HepG2 (cell line): ENCODE data around the gene FAM174B. TPM values are rescaled to one million over a fixed set of nuclear protein-coding genes. Genes with fewer than 3 reads are reported as not detected.

Experiments
- ARID3A ChIP-seq: IDR thresholded peaks from 2 replicates; pipeline ENCODE4 v1.6.1; 2012; ENCODE audit warnings: low read depth, low read length, improper control_type of control experiment
- CBX5 ChIP-seq: sonication (generic); formaldehyde crosslinking; IDR thresholded peaks from 2 replicates; pipeline ENCODE4 v1.4.0; 2020; ENCODE audit warnings: missing genetic modification reagents, borderline replicate concordance
- LBX2 ChIP-seq: sonication (generic); formaldehyde crosslinking; IDR thresholded peaks from 2 replicates; pipeline ENCODE4 v1.5.0; 2020; ENCODE audit warnings: missing genetic modification reagents, mild to moderate bottlenecking, borderline replicate concordance
- MLLT10 ChIP-seq: sonication (generic); formaldehyde crosslinking; IDR thresholded peaks from 2 replicates; pipeline ENCODE4 v1.4.0; 2020; ENCODE audit warnings: missing genetic modification reagents
- NAIF1 ChIP-seq: sonication (generic); formaldehyde crosslinking; IDR thresholded peaks from 2 replicates; pipeline ENCODE4 v1.5.0; 2020; ENCODE audit warnings: mild to moderate bottlenecking, missing genetic modification reagents, borderline replicate concordance
- NCOR1 ChIP-seq: fragments of 200-600 bp; sonication (generic); IDR thresholded peaks from 2 replicates; pipeline ENCODE4 v1.7.0; 2017; ENCODE audit warnings: antibody characterized with exemption, low read length, borderline replicate concordance
- PAWR ChIP-seq: sonication (generic); formaldehyde crosslinking; IDR thresholded peaks from 2 replicates; pipeline ENCODE4 v1.4.0; 2020; ENCODE audit warnings: missing genetic modification reagents, mild to moderate bottlenecking, borderline replicate concordance
- POLR2AphosphoS5 ChIP-seq: IDR thresholded peaks from 2 replicates; pipeline ENCODE4 v1.6.1; 2012; ENCODE audit warnings: low read depth, low read length
- SNAPC2 ChIP-seq: sonication (generic); formaldehyde crosslinking; IDR thresholded peaks from 2 replicates; pipeline ENCODE4 v1.8.1; 2022; ENCODE audit warnings: mild to moderate bottlenecking, missing genetic modification reagents
- TOPORS ChIP-seq: sonication (generic); formaldehyde crosslinking; IDR thresholded peaks from 2 replicates; pipeline ENCODE4 v1.8.0; 2023; ENCODE audit warnings: mild to moderate bottlenecking, missing genetic modification reagents
- ZNF12 ChIP-seq: sonication (generic); formaldehyde crosslinking; IDR thresholded peaks from 2 replicates; pipeline ENCODE4 v1.5.0; 2020; ENCODE audit warnings: missing genetic modification reagents
- ZNF44 ChIP-seq: sonication (generic); formaldehyde crosslinking; IDR thresholded peaks from 2 replicates; pipeline ENCODE4 v1.5.1; 2020; ENCODE audit warnings: mild to moderate bottlenecking, missing genetic modification reagents
- ZNF513 ChIP-seq: sonication (generic); formaldehyde crosslinking; conservative IDR thresholded peaks from 2 replicates; pipeline ENCODE4 v1.5.0; 2020; ENCODE audit warnings: missing genetic modification reagents
- ZNF570 ChIP-seq: sonication (generic); formaldehyde crosslinking; IDR thresholded peaks from 2 replicates; pipeline ENCODE4 v1.4.0; 2020; ENCODE audit warnings: mild to moderate bottlenecking, missing genetic modification reagents, borderline replicate concordance
- ZNF574 ChIP-seq: sonication (generic); formaldehyde crosslinking; IDR thresholded peaks from 2 replicates; pipeline ENCODE4 v1.4.0; 2020; ENCODE audit warnings: missing genetic modification reagents
- ZNF577 ChIP-seq: sonication (generic); formaldehyde crosslinking; IDR thresholded peaks from 2 replicates; pipeline ENCODE4 v1.4.0; 2020; ENCODE audit warnings: mild to moderate bottlenecking, low read depth, missing genetic modification reagents, borderline replicate concordance
- ZNF629 ChIP-seq: sonication (generic); formaldehyde crosslinking; conservative IDR thresholded peaks from 2 replicates; pipeline ENCODE4 v1.5.0; 2020; ENCODE audit warnings: missing genetic modification reagents
- polyA plus RNA-seq, 8 experiments: library from polyadenylated mRNA; depleted of rRNA in 3 of 8; stranded (reverse) in 7 of 8; unstranded in 1 of 8; fragments of >200 nt; fragmentation: Illumina TruSeq in 4 of 8; extraction: Trizol in 4 of 8; gene quantifications; 2 replicates each; pipeline versions ENCODE4 v1.2.1 to v1.2.3, GENCODE V29; 2011 to 2016; ENCODE audit warnings: low read depth in 4 of 8, missing spikeins in 1 of 8, mixed read lengths in 1 of 8; ENCODE audit not compliant: insufficient read depth in 1 of 8
- total RNA-seq, 5 experiments: library from RNA; depleted of rRNA; stranded (reverse); fragments of >200 nt; fragmentation: Illumina TruSeq; extraction: Trizol; gene quantifications; 2 replicates each; pipeline ENCODE4 v1.2.3, GENCODE V29; 2016; ENCODE audit warnings: low read depth in 1 of 5

Gene FAM174B
- total and polyA plus RNA-seq, 2 of the 13 experiments (the other 11 are each of a cell fraction or from before 2014, with no cell fraction given) = 0.90 to 2.1 TPM

GRCh38 chr15:92617549-92618520 lies 37.7 kb downstream of the FAM174B start (continued):
- TF ChIP-seq ARID3A = no peak
- TF ChIP-seq ZNF12 (CRISPR knock-in tag) = peak; percentile 35; the same call in 1 of the 2 replicates
- TF ChIP-seq LBX2 (CRISPR knock-in tag) = no peak
- TF ChIP-seq MLLT10 (CRISPR knock-in tag) = no peak
- TF ChIP-seq NCOR1 = no peak; the same call in 1 of the 2 replicates
- no peak for TF ChIP-seq ZNF570 (CRISPR knock-in tag)
- 0 out of 2 replicates have a peak, but pooled peaks have one; percentile 63 for TF ChIP-seq ZNF44
- TF ChIP-seq ZNF577 (CRISPR knock-in tag) = no peak
- peak; percentile 49; the same call in 1 of the 2 replicates for TF ChIP-seq ZNF574 (CRISPR knock-in tag)
- 0 out of 2 replicates have a peak, but pooled peaks have one; percentile 50 for TF ChIP-seq CBX5 (CRISPR knock-in tag)
- TF ChIP-seq TOPORS (CRISPR knock-in tag) = no peak
- no peak for TF ChIP-seq ZNF629 (CRISPR knock-in tag)
- TF ChIP-seq NAIF1 (CRISPR knock-in tag) = no peak
- no peak for TF ChIP-seq POLR2AphosphoS5
- no peak for TF ChIP-seq PAWR (CRISPR knock-in tag)
- no peak for TF ChIP-seq SNAPC2
- no peak for TF ChIP-seq ZNF513 (CRISPR knock-in tag)
